ENCODE results near the gene REEP3. TPM values are rescaled to one million over a fixed set of nuclear protein-coding genes. Genes with fewer than 3 reads are reported as not detected.

Gene REEP3
- total and polyA plus RNA-seq, 2 donors (not counting 1 experiment from before 2014, with no cell fraction given), result 2.2 to 8.8 TPM

DNA sequence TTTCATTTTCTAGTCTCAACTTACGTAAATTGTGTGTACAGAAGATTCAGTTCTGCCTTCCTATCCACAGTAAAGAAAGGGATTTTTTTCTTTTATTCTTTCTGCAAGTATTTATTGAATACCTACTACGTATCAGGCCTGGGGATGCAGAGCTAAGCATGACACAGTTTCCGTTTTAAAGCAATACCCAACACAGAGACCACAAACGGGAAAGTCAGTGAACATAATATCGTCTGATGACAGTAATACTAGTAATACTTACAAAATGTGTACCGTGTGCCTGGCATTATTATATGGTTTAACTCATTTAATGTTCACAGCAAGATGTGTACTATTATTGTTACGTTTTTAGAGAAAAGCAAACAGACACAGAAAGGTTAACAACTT lies 22.4 kb downstream of the REEP3 start:
- no CpG with 5 or more reads among the region's 7 CpGs for WGBS (ENCODE audit: insufficient coverage)
- no peaks in the 10 kb centered on the region for H3K27me3 ChIP-seq (replicated peaks in 1 of 4; ENCODE audit: control extremely low read depth in 1 of 4, control insufficient read depth in 3 of 4, insufficient read depth in 4 of 4, low read length in 3 of 4)

DNA sequence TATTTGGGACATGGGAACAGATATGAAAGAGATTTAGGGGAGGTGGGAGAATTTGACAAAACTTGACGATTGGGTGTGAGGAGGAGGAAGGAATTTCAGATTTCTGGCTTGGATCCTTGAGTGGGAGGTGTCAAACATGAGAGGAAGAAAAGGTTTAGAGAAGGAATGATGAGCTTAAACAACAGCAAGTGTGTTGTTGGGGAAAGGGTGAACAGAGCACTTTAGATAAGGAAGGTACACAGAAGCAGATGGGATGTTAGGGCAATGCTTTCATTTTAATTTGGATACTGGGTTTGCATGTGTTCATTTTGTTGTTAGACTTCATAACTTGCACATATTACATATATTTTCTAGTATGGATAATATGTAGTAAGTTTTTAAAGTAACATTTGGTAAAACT lies 23.2 kb downstream of the REEP3 start:
- ChIA-PET CTCF (no interaction called here), POLR2A (no interaction called here)
- Mint-ChIP-seq H3K4me3 (no peak overlapping the region), H3K4me1 (peaks cover 3% of the 10 kb centered on the region), H3K9me3 (ENCODE audit: insufficient read depth) (no peaks in the 10 kb centered on the region), H3K27me3 (no peaks in the 10 kb centered on the region), H3K27ac (no peak overlapping the region)
- WGBS (ENCODE audit: insufficient coverage), result 88% methylated on average over 1 of the region's 1 CpG
- Histone ChIP-seq H3K4me3 (ENCODE audit: control extremely low read depth in 1 of 5, extremely low read depth in 1 of 5, insufficient read depth in 1 of 5, low read depth in 2 of 5, low read length in 4 of 5) (no peak overlapping the region), H4K20me1 (ENCODE audit: control insufficient read depth, insufficient read depth, low read length, poor library complexity, severe bottlenecking) (no peaks in the 10 kb centered on the region), H3K9ac (ENCODE audit: low read length) (no peak overlapping the region), H3K4me1 (ENCODE audit: control insufficient read depth in 2 of 2, insufficient read depth in 2 of 2, low read length in 2 of 2) (no peaks in the 10 kb centered on the region), H3K36me3 (replicated peaks in 1 of 2; ENCODE audit: control extremely low read depth in 1 of 2, control insufficient read depth in 1 of 2, extremely low read depth in 1 of 2, insufficient read depth in 2 of 2, low read length in 1 of 2) (peaks cover 0 to 2% of the 10 kb centered on the region in 2 experiments), H3K27ac (ENCODE audit: low read length in 2 of 2) (no peak overlapping the region), H2AFZ (ENCODE audit: insufficient read depth, low read depth, low read length, poor library complexity, severe bottlenecking) (no peak overlapping the region), H3K27me3 (replicated peaks in 1 of 4; ENCODE audit: control extremely low read depth in 1 of 4, control insufficient read depth in 3 of 4, insufficient read depth in 4 of 4, low read length in 3 of 4) (no peaks in the 10 kb centered on the region), H3K4me2 (replicated peaks; ENCODE audit: low read depth, low read length, poor library complexity, severe bottlenecking) (no peak overlapping the region), H3K9me3 (ENCODE audit: control extremely low read depth in 1 of 3, control insufficient read depth in 2 of 3, insufficient read depth in 1 of 3, low read length in 2 of 3) (no peaks in the 10 kb centered on the region), H3K79me2 (ENCODE audit: control insufficient read depth, insufficient read depth, low read length) (peaks cover 7% of the 10 kb centered on the region)
- ATAC-seq (ENCODE audit: low read depth), result no peak
- DNase-seq, result no peak
- TF ChIP-seq, protein P1, sequence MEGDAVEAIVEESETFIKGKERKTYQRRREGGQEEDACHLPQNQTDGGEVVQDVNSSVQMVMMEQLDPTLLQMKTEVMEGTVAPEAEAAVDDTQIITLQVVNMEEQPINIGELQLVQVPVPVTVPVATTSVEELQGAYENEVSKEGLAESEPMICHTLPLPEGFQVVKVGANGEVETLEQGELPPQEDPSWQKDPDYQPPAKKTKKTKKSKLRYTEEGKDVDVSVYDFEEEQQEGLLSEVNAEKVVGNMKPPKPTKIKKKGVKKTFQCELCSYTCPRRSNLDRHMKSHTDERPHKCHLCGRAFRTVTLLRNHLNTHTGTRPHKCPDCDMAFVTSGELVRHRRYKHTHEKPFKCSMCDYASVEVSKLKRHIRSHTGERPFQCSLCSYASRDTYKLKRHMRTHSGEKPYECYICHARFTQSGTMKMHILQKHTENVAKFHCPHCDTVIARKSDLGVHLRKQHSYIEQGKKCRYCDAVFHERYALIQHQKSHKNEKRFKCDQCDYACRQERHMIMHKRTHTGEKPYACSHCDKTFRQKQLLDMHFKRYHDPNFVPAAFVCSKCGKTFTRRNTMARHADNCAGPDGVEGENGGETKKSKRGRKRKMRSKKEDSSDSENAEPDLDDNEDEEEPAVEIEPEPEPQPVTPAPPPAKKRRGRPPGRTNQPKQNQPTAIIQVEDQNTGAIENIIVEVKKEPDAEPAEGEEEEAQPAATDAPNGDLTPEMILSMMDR (IDR thresholded peaks at IDR 0.05), result no peak
- TF ChIP-seq EZH2 (IDR thresholded peaks at IDR 0.05; ENCODE audit: borderline replicate concordance, insufficient read depth, low read depth, low read length, poor library complexity, severe bottlenecking), result no peak
- intact Hi-C loops (cut with micrococcal nuclease), result loop anchor here (5.0 kb wide), 1 partner anchor 47 kb away; no protein-coding TSS in a partner anchor

More for the DNA sequence above, 22.4 kb downstream of the REEP3 start:
- POLR2A ChIA-PET, result no interaction called here
- H3K4me3 ChIP-seq (ENCODE audit: control extremely low read depth in 1 of 5, extremely low read depth in 1 of 5, insufficient read depth in 1 of 5, low read depth in 2 of 5, low read length in 4 of 5), result no peak overlapping the region
- H3K4me1 ChIP-seq (ENCODE audit: control insufficient read depth in 2 of 2, insufficient read depth in 2 of 2, low read length in 2 of 2), result no peaks in the 10 kb centered on the region
- H3K4me2 ChIP-seq (replicated peaks; ENCODE audit: low read depth, low read length, poor library complexity, severe bottlenecking), result no peak overlapping the region
- H2AFZ ChIP-seq (ENCODE audit: insufficient read depth, low read depth, low read length, poor library complexity, severe bottlenecking), result no peak overlapping the region
- no peak overlapping the region for H3K9ac ChIP-seq (ENCODE audit: low read length)
- ATAC-seq (ENCODE audit: low read depth) (no peak), DNase-seq (no peak)
- intact Hi-C loops (cut with micrococcal nuclease), result loop anchor here (5.0 kb wide), 1 partner anchor 46 kb away; no protein-coding TSS in a partner anchor
- H3K79me2 ChIP-seq (ENCODE audit: control insufficient read depth, insufficient read depth, low read length), result peaks cover 7% of the 10 kb centered on the region
- no peaks in the 10 kb centered on the region for H4K20me1 ChIP-seq (ENCODE audit: control insufficient read depth, insufficient read depth, low read length, poor library complexity, severe bottlenecking)
- Mint-ChIP-seq H3K27me3 (no peaks in the 10 kb centered on the region), H3K9me3 (ENCODE audit: insufficient read depth) (no peaks in the 10 kb centered on the region), H3K4me3 (no peak overlapping the region), H3K27ac (no peak overlapping the region), H3K4me1 (peaks cover 3% of the 10 kb centered on the region)
- CTCF ChIA-PET, result no interaction called here
- no peak overlapping the region for H3K27ac ChIP-seq (ENCODE audit: low read length in 2 of 2)
- H3K9me3 ChIP-seq (ENCODE audit: control extremely low read depth in 1 of 3, control insufficient read depth in 2 of 3, insufficient read depth in 1 of 3, low read length in 2 of 3), result no peaks in the 10 kb centered on the region
- TF ChIP-seq, protein P1 (IDR thresholded peaks at IDR 0.05), result no peak
- no peak for TF ChIP-seq EZH2 (IDR thresholded peaks at IDR 0.05; ENCODE audit: borderline replicate concordance, insufficient read depth, low read depth, low read length, poor library complexity, severe bottlenecking)
- peaks cover 0 to 2% of the 10 kb centered on the region in 2 experiments for H3K36me3 ChIP-seq (replicated peaks in 1 of 2; ENCODE audit: control extremely low read depth in 1 of 2, control insufficient read depth in 1 of 2, extremely low read depth in 1 of 2, insufficient read depth in 2 of 2, low read length in 1 of 2)

Data from B cell (primary cell).